HUES6 (cell line): Measurements from ENCODE around the gene HSPA4.
"Not testable (repeated sequence)": the region's sequence is repeated elsewhere in the genome, so short reads cannot be mapped to it uniquely, and the experiment has no call there.

Experiments used
- H3K27ac ChIP-seq: 2 replicates; pipeline ENCODE4 v1.7.0; 2013; ENCODE audit warnings: low read depth, mild to moderate bottlenecking, low read length, inconsistent platforms
- H3K27me3 ChIP-seq: 2 replicates; pipeline ENCODE4 v1.6.1; 2013; ENCODE audit warnings: low read length; ENCODE audit not compliant: control insufficient read depth, insufficient read depth
- H3K36me3 ChIP-seq: 2 replicates; pipeline ENCODE4 v1.6.1; 2013; ENCODE audit warnings: low read length; ENCODE audit not compliant: control insufficient read depth, insufficient read depth
- H3K4me1 ChIP-seq: 2 replicates; pipeline ENCODE4 v1.6.1; 2013; ENCODE audit warnings: low read length; ENCODE audit not compliant: control insufficient read depth, insufficient read depth
- H3K4me3 ChIP-seq: 2 replicates; pipeline ENCODE4 v1.5.1; 2013; ENCODE audit warnings: low read depth, low read length
- H3K9ac ChIP-seq: one replicate; pipeline ENCODE4 v1.6.1; 2013; ENCODE audit warnings: mild to moderate bottlenecking, low read length
- H3K9me3 ChIP-seq: 2 replicates; pipeline ENCODE4 v1.6.1; 2013; ENCODE audit warnings: low read depth, low read length; ENCODE audit not compliant: control insufficient read depth, insufficient read depth

HSPA4 gene

DNA sequence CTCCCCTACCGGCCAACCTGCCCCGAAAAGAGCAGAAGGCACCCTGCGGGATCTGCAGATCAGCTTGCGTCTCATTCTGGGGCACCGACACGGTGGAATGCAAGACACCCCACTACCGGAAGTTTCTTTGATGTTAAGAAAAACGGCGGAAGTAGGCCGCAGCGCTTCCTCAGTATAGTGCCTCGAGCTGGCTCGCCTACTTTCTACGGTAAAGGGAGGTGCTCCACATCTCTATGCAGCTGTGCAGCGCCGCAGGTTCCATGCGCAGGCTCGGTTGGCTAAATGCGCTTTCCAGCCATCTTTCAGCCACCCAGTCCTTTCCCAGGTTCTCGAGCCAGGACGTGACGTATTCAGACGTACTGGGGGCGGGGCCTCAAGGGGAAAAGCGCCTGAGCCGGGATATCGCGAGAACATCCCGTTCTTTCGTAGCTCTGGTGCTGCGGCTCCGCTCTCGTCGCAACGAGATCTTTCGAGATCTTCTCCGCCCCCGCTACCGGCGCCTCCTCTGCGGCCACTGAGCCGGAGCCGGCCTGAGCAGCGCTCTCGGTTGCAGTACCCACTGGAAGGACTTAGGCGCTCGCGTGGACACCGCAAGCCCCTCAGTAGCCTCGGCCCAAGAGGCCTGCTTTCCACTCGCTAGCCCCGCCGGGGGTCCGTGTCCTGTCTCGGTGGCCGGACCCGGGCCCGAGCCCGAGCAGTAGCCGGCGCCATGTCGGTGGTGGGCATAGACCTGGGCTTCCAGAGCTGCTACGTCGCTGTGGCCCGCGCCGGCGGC is at the start of gene HSPA4:
Gene HSPA4, plus strand, starts transcription at position 472 of the 775 bp plus-strand sequence. Its CDS starts 238 bp downstream, at position 710.
- H3K4me3 ChIP-seq, result peak within 1 kb of the TSS; percentile 96
- H3K9me3 ChIP-seq, result no peaks in the 10 kb centered on the region
- peaks cover 6% of the 10 kb centered on the region; the same call in 1 of the 2 replicates for H3K36me3 ChIP-seq
- peak within 1 kb of the TSS; percentile 99 for H3K27ac ChIP-seq
- H3K4me1 ChIP-seq, result peaks cover 21% of the 10 kb centered on the region
- H3K9ac ChIP-seq, result peak within 1 kb of the TSS; percentile 98
- H3K27me3 ChIP-seq, result no peaks in the 10 kb centered on the region

DNA sequence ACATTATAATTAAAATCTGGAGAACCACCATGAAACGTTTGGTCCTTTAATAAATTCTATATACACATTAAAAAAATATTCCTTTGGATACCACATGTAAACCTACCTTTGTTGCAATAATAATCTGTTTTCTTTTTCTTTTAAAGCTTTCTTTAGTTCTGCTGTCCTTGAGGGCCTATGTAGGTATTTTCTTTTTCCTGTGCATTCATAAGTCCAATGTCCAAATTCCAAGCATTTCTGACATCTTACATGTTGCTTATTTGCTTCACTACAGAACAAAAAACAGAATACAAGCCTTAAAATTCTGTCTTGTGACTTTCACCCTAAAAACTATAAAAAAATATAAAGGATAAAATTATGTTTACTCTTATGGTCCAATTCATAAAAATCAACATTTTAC is 45.2 kb upstream of the HSPA4 start:
- Histone ChIP-seq H3K9ac (no peak overlapping the region), H3K9me3 (no peaks in the 10 kb centered on the region), H3K4me1 (no peaks in the 10 kb centered on the region), H3K27me3 (no peaks in the 10 kb centered on the region), H3K36me3 (peaks cover 19% of the 10 kb centered on the region), H3K4me3 (no peak overlapping the region), H3K27ac (no peak overlapping the region)

DNA sequence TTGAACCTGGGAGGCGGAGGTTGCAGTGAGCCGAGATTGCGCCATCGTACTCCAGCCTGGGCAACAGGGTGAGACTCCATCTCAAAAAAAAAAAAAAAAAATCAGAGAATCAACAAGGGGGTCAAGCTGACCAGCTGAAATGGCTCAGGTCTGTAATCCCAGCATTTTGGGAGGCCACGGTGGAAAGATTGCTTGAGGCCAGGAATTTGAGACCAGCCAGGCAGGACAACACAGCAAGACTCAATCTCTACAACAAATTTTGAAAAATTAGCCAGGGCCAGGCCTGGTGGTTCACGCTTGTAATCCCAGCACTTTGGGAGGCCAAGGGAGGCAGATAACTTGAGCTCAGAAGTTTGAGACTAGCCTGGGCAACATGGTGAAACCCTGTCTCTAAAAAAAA is 43.4 kb upstream of the HSPA4 start:
- not testable (repeated sequence) for H3K9ac ChIP-seq, H3K27ac ChIP-seq, H3K4me3 ChIP-seq, H3K27me3 ChIP-seq, H3K4me1 ChIP-seq, H3K9me3 ChIP-seq
- peaks cover 13% of the 10 kb centered on the region for H3K36me3 ChIP-seq

- Histone ChIP-seq H3K9me3 (no peaks in the 10 kb centered on the region), H3K36me3 (peaks cover 22% of the 10 kb centered on the region), H3K27ac (no peak overlapping the region), H3K9ac (no peak overlapping the region), H3K27me3 (no peaks in the 10 kb centered on the region), H3K4me3 (no peak overlapping the region), H3K4me1 (no peaks in the 10 kb centered on the region)
Measured at GRCh38 chr5:133015466-133015865, 36.3 kb upstream of the HSPA4 start.

- H3K4me3 ChIP-seq, result no peak overlapping the region
- H3K27me3 ChIP-seq, result no peaks in the 10 kb centered on the region
- H3K27ac ChIP-seq, result no peak overlapping the region
- no peak overlapping the region for H3K9ac ChIP-seq
- H3K36me3 ChIP-seq, result peaks cover 27% of the 10 kb centered on the region
- H3K4me1 ChIP-seq, result no peaks in the 10 kb centered on the region
- no peaks in the 10 kb centered on the region for H3K9me3 ChIP-seq
Measured at GRCh38 chr5:133017964-133018363, 33.8 kb upstream of the HSPA4 start.

GRCh38 chr5:133019471-133019870 is 32.3 kb upstream of the HSPA4 start:
- not testable (repeated sequence) for H3K4me1 ChIP-seq, H3K9me3 ChIP-seq, H3K27ac ChIP-seq, H3K4me3 ChIP-seq, H3K9ac ChIP-seq, H3K27me3 ChIP-seq
- peaks cover 29% of the 10 kb centered on the region for H3K36me3 ChIP-seq

- peak within 1 kb of the TSS; percentile 94 for H3K4me3 ChIP-seq
- H3K9me3 ChIP-seq, result no peaks in the 10 kb centered on the region
- H3K36me3 ChIP-seq, result peaks cover 7% of the 10 kb centered on the region
- H3K27me3 ChIP-seq, result no peaks in the 10 kb centered on the region
- H3K9ac ChIP-seq, result peak within 1 kb of the TSS; percentile 94
- H3K27ac ChIP-seq, result peak within 1 kb of the TSS; percentile 80
- peaks cover 9% of the 10 kb centered on the region; the same call in 1 of the 2 replicates for H3K4me1 ChIP-seq
Measured at GRCh38 chr5:133025804-133026663, 25.8 kb upstream of the HSPA4 start, which contains the start of gene ZCCHC10. TSS of gene ZCCHC10 (minus strand) at chr5:133026549. CDS start at chr5:133026537, 12 bp downstream.

GRCh38 chr5:133026664-133027153 is 25.1 kb upstream of the HSPA4 start:
- Histone ChIP-seq H3K27ac (no peak overlapping the region), H3K27me3 (no peaks in the 10 kb centered on the region), H3K4me3 (peak overlapping the region; percentile 54), H3K9me3 (no peaks in the 10 kb centered on the region), H3K9ac (no peak overlapping the region), H3K4me1 (peaks cover 9% of the 10 kb centered on the region; the same call in 1 of the 2 replicates), H3K36me3 (peaks cover 7% of the 10 kb centered on the region)

DNA sequence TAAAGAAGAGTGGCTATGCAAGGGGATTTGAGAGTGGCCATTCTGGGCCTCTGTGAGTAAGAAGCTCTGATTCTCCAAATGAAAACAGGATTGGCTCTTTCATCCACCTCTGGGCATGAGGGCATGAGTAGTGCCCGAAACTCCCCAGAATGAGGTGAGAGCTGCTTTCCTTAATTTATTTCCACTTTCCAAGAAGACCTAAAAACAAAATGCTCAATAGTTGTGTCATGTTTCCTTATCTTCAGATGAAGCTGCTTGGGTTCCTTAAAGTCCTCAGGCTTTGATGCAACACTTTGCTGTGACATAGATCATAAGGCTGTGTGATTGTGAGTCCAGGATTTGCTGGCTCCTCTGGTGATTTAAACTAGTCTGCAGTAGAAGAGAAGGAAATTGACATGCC is 22.4 kb upstream of the HSPA4 start:
- H3K9ac ChIP-seq, result no peak overlapping the region
- H3K9me3 ChIP-seq, result no peaks in the 10 kb centered on the region
- no peak overlapping the region for H3K4me3 ChIP-seq
- no peaks in the 10 kb centered on the region for H3K36me3 ChIP-seq
- no peaks in the 10 kb centered on the region for H3K27me3 ChIP-seq
- H3K27ac ChIP-seq, result no peak overlapping the region
- peaks cover 16% of the 10 kb centered on the region; the same call in 1 of the 2 replicates for H3K4me1 ChIP-seq

DNA sequence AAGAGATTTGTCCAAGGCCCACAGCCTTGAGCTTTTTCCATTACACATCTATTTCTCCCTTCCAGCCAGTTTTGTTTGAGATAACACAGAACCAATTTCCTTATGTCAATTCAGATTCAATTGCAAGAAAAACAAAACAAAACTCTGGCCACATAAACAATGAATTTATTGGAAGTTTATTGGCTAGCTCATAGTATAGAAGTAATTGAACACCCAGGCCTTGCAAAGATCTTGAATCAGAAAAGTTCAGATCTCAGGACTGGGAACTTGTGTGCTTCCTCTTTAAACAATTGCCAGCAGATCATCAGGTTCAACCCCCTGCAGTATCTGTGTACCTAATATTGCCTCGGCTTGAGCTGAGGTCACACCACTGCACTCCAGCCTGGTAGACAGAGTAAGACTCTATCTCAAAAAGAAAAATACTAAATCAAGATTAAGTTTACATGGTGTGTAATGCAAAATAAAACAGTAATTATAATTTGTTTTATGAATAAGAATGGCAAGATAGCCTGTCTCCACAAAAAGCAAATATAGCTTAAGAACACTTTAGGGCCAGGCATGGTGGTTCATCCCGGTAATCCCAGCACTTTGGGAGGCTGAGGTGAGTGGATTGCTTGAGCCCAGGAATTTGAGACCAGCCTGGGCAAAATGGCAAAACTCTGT is 21.3 kb upstream of the HSPA4 start:
- Histone ChIP-seq H3K9ac (no peak overlapping the region), H3K9me3 (no peaks in the 10 kb centered on the region), H3K27me3 (no peaks in the 10 kb centered on the region), H3K4me3 (no peak overlapping the region), H3K27ac (no peak overlapping the region), H3K4me1 (peaks cover 16% of the 10 kb centered on the region; the same call in 1 of the 2 replicates), H3K36me3 (no peaks in the 10 kb centered on the region)
